Astrocyte (in vitro differentiated cells and primary cell): ENCODE data around the gene POFUT2. TPM values are rescaled to one million over a fixed set of nuclear protein-coding genes. Genes with fewer than 3 reads are reported as not detected.

Source experiments
- DNase-seq: peaks from one replicate; pipeline ENCODE4 v3.0.0-alpha.2; 2010; ENCODE audit warnings: low read depth
- FAIRE-seq: peaks from 2 replicates; lab custom pipeline; 2011; peaks lifted over from hg19 to GRCh38; lab: Jason Lieb, UNC
- H2AFZ ChIP-seq: 2 replicates; pipeline ENCODE4 v1.6.0; 2012; ENCODE audit warnings: low read depth, low read length, inconsistent platforms
- H3K27ac ChIP-seq: 2 replicates; pipeline ENCODE4 v1.5.1; 2011; ENCODE audit warnings: low read depth, low read length, inconsistent platforms
- H3K27me3 ChIP-seq: 2 replicates; pipeline ENCODE4 v1.6.0; 2011; ENCODE audit warnings: low read length, inconsistent platforms; ENCODE audit not compliant: insufficient read depth
- H3K36me3 ChIP-seq: 2 replicates; pipeline ENCODE4 v1.5.1; 2011; ENCODE audit warnings: low read length, inconsistent platforms; ENCODE audit not compliant: insufficient read depth
- H3K4me1 ChIP-seq: 2 replicates; pipeline ENCODE4 v1.5.1; 2011; ENCODE audit warnings: low read length, inconsistent platforms; ENCODE audit not compliant: insufficient read depth
- H3K4me2 ChIP-seq: 2 replicates; pipeline ENCODE4 v1.6.0; 2012; ENCODE audit warnings: low read length, inconsistent platforms
- H3K4me3 ChIP-seq: 2 replicates; pipeline ENCODE4 v1.5.1; 2011; ENCODE audit warnings: low read depth, mild to moderate bottlenecking, low read length, inconsistent platforms; ENCODE audit not compliant: insufficient read depth
- H3K79me2 ChIP-seq: 2 replicates; pipeline ENCODE4 v1.6.0; 2012; ENCODE audit warnings: mild to moderate bottlenecking, low read length, inconsistent platforms; ENCODE audit not compliant: insufficient read depth
- H3K9ac ChIP-seq: 2 replicates; pipeline ENCODE4 v1.6.0; 2012; ENCODE audit warnings: mild to moderate bottlenecking, low read length, inconsistent platforms
- H3K9me3 ChIP-seq: 2 replicates; pipeline ENCODE4 v1.5.1; 2012; ENCODE audit warnings: low read depth, mild to moderate bottlenecking, low read length, inconsistent platforms; ENCODE audit not compliant: insufficient read depth
- H4K20me1 ChIP-seq: 2 replicates; pipeline ENCODE4 v1.6.0; 2012; ENCODE audit warnings: low read length, inconsistent platforms; ENCODE audit not compliant: insufficient read depth
- H3K27ac Mint-ChIP-seq: one replicate; pipeline ENCODE4 v1.8.0; 2021; ENCODE audit warnings: mild to moderate bottlenecking, mixed read lengths; ENCODE audit not compliant: unreplicated experiment
- H3K27me3 Mint-ChIP-seq: one replicate; pipeline ENCODE4 v1.8.0; 2021; ENCODE audit warnings: low read depth, mixed read lengths; ENCODE audit not compliant: unreplicated experiment
- H3K36me3 Mint-ChIP-seq: one replicate; pipeline ENCODE4 v1.8.0; 2021; ENCODE audit warnings: low read depth, mixed read lengths; ENCODE audit not compliant: unreplicated experiment
- H3K4me1 Mint-ChIP-seq: one replicate; pipeline ENCODE4 v1.8.0; 2021; ENCODE audit warnings: low read depth, mixed read lengths; ENCODE audit not compliant: unreplicated experiment
- H3K4me3 Mint-ChIP-seq: one replicate; pipeline ENCODE4 v1.8.0; 2021; ENCODE audit warnings: mild to moderate bottlenecking, moderate library complexity, mixed read lengths; ENCODE audit not compliant: unreplicated experiment
- H3K9me3 Mint-ChIP-seq: one replicate; pipeline ENCODE4 v1.8.0; 2021; ENCODE audit warnings: mild to moderate bottlenecking, mixed read lengths; ENCODE audit not compliant: unreplicated experiment
- EZH2 ChIP-seq: IDR thresholded peaks from 2 replicates; pipeline ENCODE4 v1.6.1; 2012; ENCODE audit warnings: mild to moderate bottlenecking, low read length, inconsistent platforms; ENCODE audit not compliant: insufficient read depth
- total RNA-seq: library from RNA; stranded (reverse); gene quantifications from 2 replicates; pipeline ENCODE4 v1.2.1, GENCODE V29; 2021
- TF ChIP-seq, protein P1 (sequence below): IDR thresholded peaks from 2 replicates; pipeline ENCODE4 v1.5.1; 2011; ENCODE audit warnings: low read depth, mild to moderate bottlenecking, inconsistent platforms, low read length, moderate library complexity; ENCODE audit not compliant: insufficient read depth

Gene POFUT2
- total RNA-seq, 1 donor from 2014 or later: 109 TPM

- Mint-ChIP-seq H3K4me1 (no peaks in the 10 kb centered on the region), H3K27me3 (peaks cover 4% of the 10 kb centered on the region), H3K27ac (no peak overlapping the region), H3K4me3 (no peak overlapping the region), H3K36me3 (peaks cover 2% of the 10 kb centered on the region), H3K9me3 (peaks cover 14% of the 10 kb centered on the region)
- Histone ChIP-seq H3K4me1 (no peaks in the 10 kb centered on the region), H3K27me3 (peaks cover 25% of the 10 kb centered on the region), H3K36me3 (no peaks in the 10 kb centered on the region), H2AFZ (no peak overlapping the region), H3K9me3 (peaks cover 2% of the 10 kb centered on the region), H3K79me2 (no peaks in the 10 kb centered on the region), H3K4me2 (no peak overlapping the region), H4K20me1 (no peaks in the 10 kb centered on the region), H3K4me3 (no peak overlapping the region), H3K27ac (no peak overlapping the region), H3K9ac (no peak overlapping the region)
- no peak for TF ChIP-seq EZH2
- FAIRE-seq: no peak
- DNase-seq: no peak
Measured at GRCh38 chr21:45236481-45236880, 51.2 kb downstream of the POFUT2 start.

DNA sequence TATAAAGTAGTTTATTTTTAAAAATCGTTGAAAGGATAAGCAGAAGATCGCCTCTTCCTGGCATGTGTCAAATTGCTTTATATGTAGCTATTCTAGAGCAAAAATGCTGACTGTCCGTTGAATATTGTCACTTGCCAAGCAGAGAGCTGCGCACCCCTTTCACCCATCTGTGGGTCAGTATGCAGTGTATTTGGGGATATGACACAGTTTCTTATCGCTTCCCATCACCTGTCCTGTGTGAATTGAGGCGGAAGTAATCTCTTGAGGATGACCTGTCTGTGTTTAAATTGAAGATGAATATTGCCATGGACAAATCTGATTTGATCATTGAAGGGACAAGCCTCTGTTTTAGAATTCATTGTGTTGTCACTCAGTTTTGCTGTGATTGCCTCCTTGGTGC is 52.2 kb downstream of the POFUT2 start:
- H3K27me3 Mint-ChIP-seq: peaks cover 4% of the 10 kb centered on the region
- no peaks in the 10 kb centered on the region for H3K4me1 ChIP-seq

GRCh38 chr21:45234965-45235364 is 52.7 kb downstream of the POFUT2 start:
- peaks cover 4% of the 10 kb centered on the region for H3K27me3 Mint-ChIP-seq
- H3K27ac Mint-ChIP-seq: no peak overlapping the region
- no peaks in the 10 kb centered on the region for H3K36me3 Mint-ChIP-seq
- no peaks in the 10 kb centered on the region for H3K36me3 ChIP-seq
- H2AFZ ChIP-seq: no peak overlapping the region
- no peak for DNase-seq
- peaks cover 25% of the 10 kb centered on the region for H3K27me3 ChIP-seq
- H4K20me1 ChIP-seq: no peaks in the 10 kb centered on the region
- no peaks in the 10 kb centered on the region for H3K4me1 ChIP-seq
- H3K4me3 Mint-ChIP-seq: no peak overlapping the region
- peaks cover 14% of the 10 kb centered on the region for H3K9me3 Mint-ChIP-seq
- TF ChIP-seq, protein P1, sequence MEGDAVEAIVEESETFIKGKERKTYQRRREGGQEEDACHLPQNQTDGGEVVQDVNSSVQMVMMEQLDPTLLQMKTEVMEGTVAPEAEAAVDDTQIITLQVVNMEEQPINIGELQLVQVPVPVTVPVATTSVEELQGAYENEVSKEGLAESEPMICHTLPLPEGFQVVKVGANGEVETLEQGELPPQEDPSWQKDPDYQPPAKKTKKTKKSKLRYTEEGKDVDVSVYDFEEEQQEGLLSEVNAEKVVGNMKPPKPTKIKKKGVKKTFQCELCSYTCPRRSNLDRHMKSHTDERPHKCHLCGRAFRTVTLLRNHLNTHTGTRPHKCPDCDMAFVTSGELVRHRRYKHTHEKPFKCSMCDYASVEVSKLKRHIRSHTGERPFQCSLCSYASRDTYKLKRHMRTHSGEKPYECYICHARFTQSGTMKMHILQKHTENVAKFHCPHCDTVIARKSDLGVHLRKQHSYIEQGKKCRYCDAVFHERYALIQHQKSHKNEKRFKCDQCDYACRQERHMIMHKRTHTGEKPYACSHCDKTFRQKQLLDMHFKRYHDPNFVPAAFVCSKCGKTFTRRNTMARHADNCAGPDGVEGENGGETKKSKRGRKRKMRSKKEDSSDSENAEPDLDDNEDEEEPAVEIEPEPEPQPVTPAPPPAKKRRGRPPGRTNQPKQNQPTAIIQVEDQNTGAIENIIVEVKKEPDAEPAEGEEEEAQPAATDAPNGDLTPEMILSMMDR: no peak
- peak; percentile 24 for TF ChIP-seq EZH2
- no peaks in the 10 kb centered on the region for H3K79me2 ChIP-seq
- FAIRE-seq: no peak
- no peak overlapping the region for H3K27ac ChIP-seq
- no peak overlapping the region for H3K4me3 ChIP-seq
- H3K9me3 ChIP-seq: no peaks in the 10 kb centered on the region
- no peak overlapping the region for H3K4me2 ChIP-seq
- no peak overlapping the region for H3K9ac ChIP-seq
- H3K4me1 Mint-ChIP-seq: peaks cover 4% of the 10 kb centered on the region

More for the DNA sequence above, 52.2 kb downstream of the POFUT2 start:
- Histone ChIP-seq H3K4me2 (no peak overlapping the region), H3K4me3 (no peak overlapping the region), H3K9ac (no peak overlapping the region), H3K9me3 (no peaks in the 10 kb centered on the region), H2AFZ (no peak overlapping the region), H3K27ac (no peak overlapping the region), H4K20me1 (no peaks in the 10 kb centered on the region), H3K79me2 (no peaks in the 10 kb centered on the region), H3K36me3 (no peaks in the 10 kb centered on the region), H3K27me3 (peaks cover 25% of the 10 kb centered on the region)
- Mint-ChIP-seq H3K27ac (no peak overlapping the region), H3K36me3 (peaks cover under 1% of the 10 kb centered on the region), H3K4me3 (no peak overlapping the region), H3K9me3 (peaks cover 14% of the 10 kb centered on the region), H3K4me1 (no peaks in the 10 kb centered on the region)
- FAIRE-seq: no peak
- no peak for TF ChIP-seq EZH2
- TF ChIP-seq, protein P1: no peak
- no peak for DNase-seq
